ENCODE measurements around the gene HPCAL1.

The HPCAL1 gene

GRCh38 chr2:10370895-10371294 lies 68.2 kb downstream of the HPCAL1 start:
- no peak for DNase-seq (ENCODE audit: low read depth)

GRCh38 chr2:10371441-10372196 lies 68.9 kb downstream of the HPCAL1 start:
- no peak for DNase-seq (ENCODE audit: low read depth)

DNA sequence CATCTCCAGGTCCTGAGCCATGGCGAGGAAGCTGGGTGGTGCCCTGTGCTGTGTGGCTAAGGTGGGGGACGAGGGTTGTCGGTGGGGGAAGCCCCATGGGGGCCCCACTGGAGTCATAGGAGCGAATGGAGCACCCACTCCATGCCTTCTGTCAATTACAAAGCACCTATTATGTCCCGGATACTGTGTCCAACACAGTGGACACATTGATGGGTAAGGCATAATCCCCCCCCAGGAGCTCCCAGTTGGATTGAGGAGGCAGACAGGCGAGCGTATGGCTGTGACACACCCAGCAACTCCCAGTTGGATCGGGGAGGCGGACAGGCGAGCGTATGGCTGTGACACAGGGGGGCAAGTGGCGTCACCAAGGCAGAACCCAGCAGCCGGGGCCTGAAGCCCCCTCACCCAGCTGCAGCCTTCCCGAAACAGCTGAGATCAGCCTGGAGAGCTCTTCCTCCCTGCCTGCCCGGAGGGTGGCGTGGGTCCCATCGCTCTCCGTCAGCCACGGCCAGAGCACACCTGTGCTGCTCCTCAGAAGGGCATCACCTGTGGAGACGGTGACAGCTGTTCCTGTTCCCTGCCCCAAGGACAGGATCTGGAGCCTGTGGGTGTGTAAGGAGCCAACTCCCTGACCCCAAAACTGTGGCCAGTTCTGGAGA lies 69.6 kb downstream of the HPCAL1 start:
- no peak for DNase-seq (ENCODE audit: low read depth)

GRCh38 chr2:10372862-10373240 lies 70.1 kb downstream of the HPCAL1 start:
- DNase-seq (ENCODE audit: low read depth), result no peak

DNA sequence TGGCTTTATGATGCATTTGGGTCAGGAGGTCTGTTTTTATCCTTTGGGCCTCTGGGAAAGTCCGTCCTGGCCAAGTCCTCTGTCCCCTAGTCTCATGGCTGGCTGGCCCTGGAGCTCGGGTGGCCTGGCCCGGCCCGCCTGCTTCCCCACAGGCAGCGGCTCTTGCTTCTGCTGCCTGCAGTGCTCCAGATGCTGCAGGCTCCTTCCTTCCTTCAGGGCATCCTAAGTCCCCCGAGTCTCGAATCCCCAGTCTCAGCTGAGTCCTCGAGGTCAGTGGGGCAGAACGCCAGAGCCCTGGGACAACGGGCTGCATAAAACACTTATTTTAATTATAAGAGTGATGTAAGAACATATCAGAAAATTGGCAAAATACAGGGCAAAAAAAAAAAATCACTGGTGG lies 71.2 kb downstream of the HPCAL1 start:
- no peak for DNase-seq (ENCODE audit: low read depth)

GRCh38 chr2:10374362-10374943 lies 71.7 kb downstream of the HPCAL1 start:
- DNase-seq (ENCODE audit: low read depth), result no peak

GRCh38 chr2:10375570-10376281 lies 73.0 kb downstream of the HPCAL1 start:
- DNase-seq (ENCODE audit: low read depth), result no peak

- DNase-seq (ENCODE audit: low read depth), result no peak
These were observed 74.5 kb downstream of the HPCAL1 start for GRCh38 chr2:10377052-10377746.

DNA sequence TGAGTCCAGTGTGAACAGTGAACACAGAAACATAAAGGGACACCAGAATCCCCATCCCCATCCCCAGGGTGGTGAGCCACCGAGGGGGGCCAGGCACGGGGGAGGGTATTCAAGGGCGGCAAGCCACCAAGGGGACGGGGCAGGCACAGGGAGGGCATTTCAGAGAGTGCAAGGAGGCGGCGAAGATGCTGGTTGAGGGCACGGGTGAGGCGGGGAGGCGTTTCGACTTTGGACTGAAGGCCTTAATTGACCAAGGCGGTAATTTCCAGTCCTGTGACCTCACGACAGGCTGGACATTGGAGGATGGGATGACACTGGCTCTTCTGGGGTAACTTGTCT lies 75.0 kb downstream of the HPCAL1 start:
- DNase-seq (ENCODE audit: low read depth), result no peak

GRCh38 chr2:10378189-10378588 lies 75.5 kb downstream of the HPCAL1 start:
- no peak for DNase-seq (ENCODE audit: low read depth)

DNA sequence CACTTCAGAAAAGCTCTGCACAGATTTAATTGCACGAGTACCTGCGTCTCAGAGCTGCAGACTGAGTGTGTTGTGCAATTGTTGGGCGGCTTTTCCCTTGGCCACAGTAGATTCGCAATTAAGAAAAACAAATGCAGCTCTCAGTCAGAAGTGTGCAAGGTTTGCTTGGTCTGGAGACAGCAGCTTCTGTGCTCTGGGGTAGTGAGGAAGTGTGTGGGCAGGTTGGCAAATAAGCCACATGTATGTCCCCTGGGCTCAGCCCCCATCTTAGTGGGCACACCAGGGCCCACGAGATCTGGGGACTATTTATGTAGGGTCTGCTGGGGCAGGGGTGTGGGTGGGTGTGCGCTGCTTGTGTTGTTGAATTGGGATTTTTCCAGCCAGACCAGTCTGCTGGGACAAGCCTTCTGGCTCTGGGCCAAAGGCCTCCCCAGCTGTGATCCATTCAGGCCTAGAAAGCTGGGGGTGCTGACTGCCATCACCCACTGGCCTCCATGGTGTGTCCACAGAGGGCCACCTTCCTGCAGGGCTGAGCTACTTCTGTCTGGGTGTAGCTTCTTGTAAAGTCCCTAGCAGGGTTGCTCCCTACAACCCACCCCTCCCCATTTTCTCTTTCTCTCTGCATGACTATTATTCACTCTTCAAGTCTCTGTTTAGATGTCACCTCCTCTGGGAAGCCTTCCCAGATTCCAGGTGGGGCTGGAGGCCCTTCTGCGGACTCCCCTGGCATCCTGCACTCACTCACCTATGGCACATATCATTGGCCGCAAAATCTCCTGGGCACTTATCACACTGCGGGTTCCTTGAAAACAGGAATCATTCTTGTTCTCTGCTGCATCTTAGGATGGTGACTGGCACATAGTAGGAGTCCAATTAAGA lies 77.6 kb downstream of the HPCAL1 start:
- no peak for DNase-seq (ENCODE audit: low read depth)

GRCh38 chr2:10381997-10382353 lies 79.3 kb downstream of the HPCAL1 start:
- DNase-seq (ENCODE audit: low read depth), result no peak

GRCh38 chr2:10382354-10383061 lies 79.8 kb downstream of the HPCAL1 start:
- no peak for DNase-seq (ENCODE audit: low read depth)

- no peak for DNase-seq (ENCODE audit: low read depth)
These were observed 81.4 kb downstream of the HPCAL1 start for GRCh38 chr2:10383960-10384734.

DNA sequence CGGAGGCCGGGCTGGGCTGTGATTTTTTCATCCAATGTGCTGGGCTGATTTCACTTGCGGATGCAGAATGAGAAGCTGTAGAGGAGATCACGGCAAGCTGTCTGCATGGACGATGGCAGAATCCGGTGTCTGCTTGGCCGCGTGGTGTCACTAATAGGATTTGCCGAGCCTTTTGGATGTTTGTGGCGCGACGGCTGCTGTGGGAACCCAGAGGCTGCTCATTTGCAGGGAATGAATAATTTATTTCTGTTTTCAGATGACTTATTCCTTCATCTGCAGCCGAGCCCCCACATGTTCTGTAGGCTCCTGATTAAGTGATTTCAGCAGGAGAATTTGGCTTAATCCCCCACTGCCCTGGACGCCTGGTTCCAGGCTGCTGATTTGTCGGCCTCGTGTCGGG lies 82.8 kb downstream of the HPCAL1 start:
- no peak for DNase-seq (ENCODE audit: low read depth)

- DNase-seq (ENCODE audit: low read depth), result no peak
These were observed 83.4 kb downstream of the HPCAL1 start for GRCh38 chr2:10385933-10386773.

DNA sequence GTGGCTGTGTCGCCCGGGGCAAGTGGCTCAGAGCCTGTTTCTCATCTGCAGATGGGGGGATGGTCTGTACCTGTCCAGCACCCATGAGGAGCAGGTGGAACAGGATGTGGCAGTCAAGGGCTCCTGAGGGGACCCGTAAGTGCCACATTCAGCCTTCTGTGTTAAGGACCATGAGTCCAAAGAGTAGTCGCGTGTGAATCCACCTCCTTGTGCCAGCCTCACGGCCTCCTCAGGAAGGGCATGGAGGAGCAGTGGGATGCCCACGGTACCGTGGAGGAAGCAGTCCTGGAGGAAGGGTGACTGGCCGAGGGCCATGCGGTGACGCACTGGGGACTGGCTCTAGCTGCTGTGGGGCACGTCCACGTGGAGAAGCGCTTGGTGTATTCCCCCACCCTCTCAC lies 84.3 kb downstream of the HPCAL1 start:
- no peak for DNase-seq (ENCODE audit: low read depth)

- no peak for DNase-seq (ENCODE audit: low read depth)
These were observed 86.4 kb downstream of the HPCAL1 start for GRCh38 chr2:10388954-10389560.

DNA sequence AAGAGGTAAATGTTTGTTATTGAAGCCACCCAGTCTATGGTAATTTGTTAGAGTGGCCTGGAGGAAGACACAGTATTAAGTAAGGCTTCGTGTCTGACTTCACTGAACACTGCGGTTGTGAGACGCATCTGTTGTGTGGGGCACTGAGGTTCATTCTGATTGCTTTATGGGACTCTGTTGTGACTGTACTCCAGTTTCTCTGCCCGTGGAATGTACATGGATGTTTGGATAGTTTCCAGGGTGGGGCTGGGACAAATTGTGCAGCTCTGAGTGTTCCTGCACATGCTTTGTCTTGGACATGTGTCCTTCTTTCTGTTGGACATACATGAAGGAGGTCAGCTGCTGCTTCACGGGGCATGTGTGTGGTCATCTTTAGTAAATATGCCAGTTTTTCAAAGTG lies 86.9 kb downstream of the HPCAL1 start:
- no peak for DNase-seq (ENCODE audit: low read depth)
